ENCODE results near the gene STAG3. TPM values are rescaled to one million over a fixed set of nuclear protein-coding genes. Genes with fewer than 3 reads are reported as not detected.

The STAG3 gene
- total RNA-seq, 4 donors from 2014 or later, result 0.13 to 0.92 (median 0.50) TPM; not detected in 1

GRCh38 chr7:100204454-100204853, 26.7 kb downstream of the STAG3 start:
- Histone ChIP-seq H3K9me3 (no peaks in the 10 kb centered on the region), H3K36me3 (no peaks in the 10 kb centered on the region), H3K4me1 (no peaks in the 10 kb centered on the region), H3K27me3 (no peaks in the 10 kb centered on the region), H3K27ac (replicated peaks in 1 of 4) (no peak overlapping the region), H3K4me3 (no peak overlapping the region)
- DNase-seq (ENCODE audit: extremely low spot score), result no peak
- WGBS, result 85% methylated on average over 9 of the region's 9 CpGs
- intact Hi-C loops (cut with DNase I), result no loop called here
- TF ChIP-seq POLR2A (IDR thresholded peaks at IDR 0.05; ENCODE audit: low read depth), result no peak
- TF ChIP-seq POLR2AphosphoS5 (IDR thresholded peaks at IDR 0.05), result no peak
- TF ChIP-seq EP300 (IDR thresholded peaks at IDR 0.05), result no peak
- no peak for TF ChIP-seq CTCF (IDR thresholded peaks at IDR 0.05)

DNA sequence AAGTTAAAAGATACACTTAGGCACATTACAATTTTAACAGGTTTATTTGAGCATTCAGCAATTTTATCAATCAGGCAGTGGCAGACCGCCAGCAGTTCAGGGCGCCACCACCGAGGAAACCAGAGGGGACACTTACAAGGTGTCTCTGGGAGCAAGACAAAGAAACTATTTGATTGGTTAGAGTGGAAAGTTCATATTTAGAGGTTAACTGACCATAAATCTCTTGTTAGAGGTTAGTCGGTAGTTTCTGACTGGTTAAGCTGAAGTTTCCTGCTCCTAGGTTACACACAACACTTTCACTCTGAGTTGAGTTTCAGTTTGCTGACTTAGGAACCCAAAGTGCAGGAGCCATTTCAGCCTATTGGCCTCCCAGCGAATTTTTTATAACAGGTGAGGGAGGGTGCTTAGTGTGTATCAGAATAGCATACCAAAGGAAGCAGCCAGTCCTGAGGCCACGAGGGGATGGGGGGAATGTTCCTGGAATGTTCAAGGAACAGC, 31.2 kb downstream of the STAG3 start:
- Histone ChIP-seq H3K4me1 (no peaks in the 10 kb centered on the region), H3K4me3 (no peak overlapping the region), H3K27ac (replicated peaks in 1 of 4) (no peak overlapping the region), H3K9me3 (no peaks in the 10 kb centered on the region), H3K27me3 (no peaks in the 10 kb centered on the region), H3K36me3 (no peaks in the 10 kb centered on the region)
- DNase-seq (ENCODE audit: extremely low spot score), result no peak
- TF ChIP-seq CTCF (IDR thresholded peaks at IDR 0.05), result no peak
- TF ChIP-seq EP300 (IDR thresholded peaks at IDR 0.05), result no peak
- TF ChIP-seq POLR2AphosphoS5 (IDR thresholded peaks at IDR 0.05), result no peak
- no peak for TF ChIP-seq POLR2A (IDR thresholded peaks at IDR 0.05; ENCODE audit: low read depth)
- 62% methylated on average over 6 of the region's 6 CpGs for WGBS
- intact Hi-C loops (cut with DNase I), result no loop called here

DNA sequence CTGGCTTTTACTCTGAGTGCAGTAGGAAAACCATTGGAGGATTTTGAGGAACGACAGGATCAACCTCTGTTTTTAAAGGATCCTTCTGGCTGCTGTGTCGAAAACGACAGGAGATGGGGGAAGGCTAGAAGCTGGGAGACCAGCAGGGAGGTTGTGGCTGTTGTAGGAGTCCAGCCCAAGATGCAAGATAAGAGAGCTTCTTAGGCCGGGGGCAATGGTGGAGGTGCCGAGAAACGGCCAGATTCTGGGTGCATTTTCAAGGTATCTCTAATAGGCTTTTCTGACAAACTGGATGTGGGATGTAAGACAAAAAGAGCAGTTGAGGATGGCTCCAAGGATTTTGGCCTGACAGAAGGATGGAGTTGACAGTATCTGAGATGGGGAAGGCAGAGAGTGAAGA, 31.8 kb downstream of the STAG3 start:
- intact Hi-C loops (cut with DNase I), result no loop called here
- Histone ChIP-seq H3K4me1 (no peaks in the 10 kb centered on the region), H3K27me3 (no peaks in the 10 kb centered on the region), H3K9me3 (no peaks in the 10 kb centered on the region), H3K4me3 (no peak overlapping the region), H3K27ac (replicated peaks in 1 of 4) (no peak overlapping the region), H3K36me3 (no peaks in the 10 kb centered on the region)
- 68% methylated on average over 6 of the region's 6 CpGs for WGBS
- TF ChIP-seq POLR2AphosphoS5 (IDR thresholded peaks at IDR 0.05), result no peak
- TF ChIP-seq POLR2A (IDR thresholded peaks at IDR 0.05; ENCODE audit: low read depth), result no peak
- DNase-seq (ENCODE audit: extremely low spot score), result no peak

GRCh38 chr7:100210805-100211204, 33.1 kb downstream of the STAG3 start:
- Histone ChIP-seq H3K4me3 (no peak overlapping the region), H3K27ac (replicated peaks in 1 of 4) (no peak overlapping the region), H3K27me3 (no peaks in the 10 kb centered on the region), H3K36me3 (no peaks in the 10 kb centered on the region), H3K9me3 (no peaks in the 10 kb centered on the region), H3K4me1 (peaks cover 0 to 8% (median 5%) of the 10 kb centered on the region in 4 donors)
- no peak for DNase-seq (ENCODE audit: extremely low spot score)
- TF ChIP-seq POLR2A (IDR thresholded peaks at IDR 0.05; ENCODE audit: low read depth) (no peak), EP300 (IDR thresholded peaks at IDR 0.05) (no peak), POLR2AphosphoS5 (IDR thresholded peaks at IDR 0.05) (no peak), CTCF (IDR thresholded peaks at IDR 0.05) (no peak)
- intact Hi-C loops (cut with DNase I), result no loop called here
- 94% methylated on average over 5 of the region's 5 CpGs for WGBS

DNA sequence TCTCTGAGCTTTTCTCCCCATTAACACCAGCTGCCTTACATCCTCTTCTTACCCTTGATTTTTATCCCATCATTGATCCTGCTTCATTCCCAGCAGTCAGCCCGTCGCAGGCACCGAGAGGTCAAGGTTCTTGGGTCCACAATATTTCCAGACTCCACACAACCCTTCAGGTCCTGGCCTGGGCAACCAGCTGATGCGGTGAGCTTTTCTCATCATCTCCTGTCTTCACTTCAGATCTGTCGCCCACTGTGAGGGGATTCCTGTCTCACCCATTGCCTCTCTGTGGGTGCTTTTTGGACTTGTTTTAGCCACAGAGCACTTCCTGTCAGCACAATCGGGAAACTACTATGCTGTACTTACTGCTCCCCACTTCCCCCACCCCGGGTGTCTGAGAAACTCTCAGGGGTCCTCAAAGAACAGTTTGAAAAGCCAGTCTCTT, 33.6 kb downstream of the STAG3 start:
- H3K36me3 ChIP-seq, result no peaks in the 10 kb centered on the region
- no peak for DNase-seq (ENCODE audit: extremely low spot score)
- TF ChIP-seq POLR2AphosphoS5 (IDR thresholded peaks at IDR 0.05) (no peak), POLR2A (IDR thresholded peaks at IDR 0.05; ENCODE audit: low read depth) (no peak), EP300 (IDR thresholded peaks at IDR 0.05) (no peak), CTCF (IDR thresholded peaks at IDR 0.05) (no peak)
- no peak overlapping the region for H3K27ac ChIP-seq (replicated peaks in 1 of 4)
- H3K9me3 ChIP-seq, result no peaks in the 10 kb centered on the region
- intact Hi-C loops (cut with DNase I), result no loop called here
- 78% methylated on average over 7 of the region's 7 CpGs for WGBS
- H3K4me3 ChIP-seq, result no peak overlapping the region
- peaks cover 0 to 13% (median 10%) of the 10 kb centered on the region in 4 donors for H3K4me1 ChIP-seq
- H3K27me3 ChIP-seq, result no peaks in the 10 kb centered on the region
